ENCODE results near the gene CDH24. TPM values are rescaled to one million over a fixed set of nuclear protein-coding genes. Genes with fewer than 3 reads are reported as not detected.
A peak's percentile ranks its signal among the peaks of the same experiment; 100 is the strongest.

Gene CDH24
- total and polyA plus RNA-seq, 2 of the 13 experiments (the other 11 are each of a cell fraction or from before 2014, with no cell fraction given), result 0.69 to 0.99 TPM

GRCh38 chr14:23040100-23040499 is 17.2 kb downstream of the CDH24 start:
- no peak overlapping the region for H2AFZ ChIP-seq (ENCODE audit: low read length)
- no peak overlapping the region for H3K4me2 ChIP-seq (ENCODE audit: low read depth, low read length)
- H3K36me3 ChIP-seq (replicated peaks in 1 of 2; ENCODE audit: control insufficient read depth in 1 of 2, insufficient read depth in 2 of 2, low read length in 2 of 2), result no peaks in the 10 kb centered on the region
- ChIA-PET CTCF (ENCODE audit: low intra/inter-chr PET ratio, low total read pairs) (interaction anchor here (1.0 kb wide), 1 partner anchor 20 kb away, joined by 3 read pairs; no protein-coding TSS in a partner anchor), POLR2A (interaction anchor here (0.7 to 3.3 kb wide), 9 partner anchors 11 to 63 kb away, joined by 3 to 26 read pairs (median 4); partner anchors contain the start of gene AJUBA)
- no TSS peak for BruUV-seq (replicated peaks)
- intact Hi-C loops (cut with micrococcal nuclease; ENCODE audit: unreplicated experiment), result no loop called here
- FAIRE-seq (peak; percentile 73), ATAC-seq (peak; percentile 48), DNase-seq (ENCODE audit: low spot score) (peak; percentile 68)
- H4K20me1 ChIP-seq (ENCODE audit: insufficient read depth, low read length), result no peaks in the 10 kb centered on the region
- no peak overlapping the region for H3K4me3 ChIP-seq (replicated peaks in 1 of 3; ENCODE audit: insufficient read depth in 1 of 3, low read depth in 2 of 3, low read length in 3 of 3)
- no peak overlapping the region for H3K27ac ChIP-seq (ENCODE audit: extremely low read length, insufficient read depth, low read length)
- peaks cover 16 to 33% of the 10 kb centered on the region in 2 experiments for H3K27me3 ChIP-seq (ENCODE audit: control insufficient read depth in 1 of 2, insufficient read depth in 2 of 2, low read length in 2 of 2)
- in situ Hi-C loops (cut with HindIII; ENCODE audit: extremely low pct_ligation_motif_present, low pct_unique_long_range_greater_than_20kb), result no loop called here
- no peak overlapping the region for H3K9ac ChIP-seq (ENCODE audit: insufficient read depth, low read depth, low read length)
- no peaks in the 10 kb centered on the region for H3K79me2 ChIP-seq (ENCODE audit: insufficient read depth, low read length)
- peaks cover 18% of the 10 kb centered on the region for H3K4me1 ChIP-seq (ENCODE audit: insufficient read depth, low read length)
- no peaks in the 10 kb centered on the region for H3K9me3 ChIP-seq (ENCODE audit: low read length)
- WGBS (ENCODE audit: low lambda C conversion rate), result 40% methylated on average over 4 of the region's 4 CpGs
- TF ChIP-seq, protein P1, sequence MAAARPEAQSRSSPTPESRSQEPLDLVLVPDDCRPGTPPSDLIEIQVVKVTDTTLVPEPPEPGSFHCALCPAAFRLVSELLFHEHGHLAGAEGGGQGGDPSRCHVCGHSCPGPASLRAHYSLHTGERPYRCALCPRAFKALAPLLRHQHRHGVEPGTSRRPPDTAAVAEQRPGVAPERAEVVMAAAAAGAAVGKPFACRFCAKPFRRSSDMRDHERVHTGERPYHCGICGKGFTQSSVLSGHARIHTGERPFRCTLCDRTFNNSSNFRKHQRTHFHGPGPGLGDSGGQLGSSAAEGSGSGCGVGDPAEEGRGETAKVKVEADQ (CRISPR knock-in tag; IDR thresholded peaks at IDR 0.05; ENCODE audit: borderline replicate concordance), result no peak
- TF ChIP-seq ZNF354B (CRISPR knock-in tag; IDR thresholded peaks at IDR 0.05), result no peak
- no peak for TF ChIP-seq ZNF615 (CRISPR knock-in tag; IDR thresholded peaks at IDR 0.05; ENCODE audit: borderline replicate concordance)
- TF ChIP-seq ZMYM4 (CRISPR knock-in tag; IDR thresholded peaks at IDR 0.05), result no peak
- TF ChIP-seq GLMP (CRISPR knock-in tag; IDR thresholded peaks at IDR 0.05; ENCODE audit: borderline replicate concordance), result peak; percentile 53; the same call in 1 of the 2 replicates
- TF ChIP-seq ZNF558 (CRISPR knock-in tag; IDR thresholded peaks at IDR 0.05; ENCODE audit: borderline replicate concordance), result 0 out of 2 replicates have a peak, but pooled peaks have one; percentile 42
- TF ChIP-seq ZNF138 (CRISPR knock-in tag; IDR thresholded peaks at IDR 0.05; ENCODE audit: low read depth), result no peak
- TF ChIP-seq, protein P2, sequence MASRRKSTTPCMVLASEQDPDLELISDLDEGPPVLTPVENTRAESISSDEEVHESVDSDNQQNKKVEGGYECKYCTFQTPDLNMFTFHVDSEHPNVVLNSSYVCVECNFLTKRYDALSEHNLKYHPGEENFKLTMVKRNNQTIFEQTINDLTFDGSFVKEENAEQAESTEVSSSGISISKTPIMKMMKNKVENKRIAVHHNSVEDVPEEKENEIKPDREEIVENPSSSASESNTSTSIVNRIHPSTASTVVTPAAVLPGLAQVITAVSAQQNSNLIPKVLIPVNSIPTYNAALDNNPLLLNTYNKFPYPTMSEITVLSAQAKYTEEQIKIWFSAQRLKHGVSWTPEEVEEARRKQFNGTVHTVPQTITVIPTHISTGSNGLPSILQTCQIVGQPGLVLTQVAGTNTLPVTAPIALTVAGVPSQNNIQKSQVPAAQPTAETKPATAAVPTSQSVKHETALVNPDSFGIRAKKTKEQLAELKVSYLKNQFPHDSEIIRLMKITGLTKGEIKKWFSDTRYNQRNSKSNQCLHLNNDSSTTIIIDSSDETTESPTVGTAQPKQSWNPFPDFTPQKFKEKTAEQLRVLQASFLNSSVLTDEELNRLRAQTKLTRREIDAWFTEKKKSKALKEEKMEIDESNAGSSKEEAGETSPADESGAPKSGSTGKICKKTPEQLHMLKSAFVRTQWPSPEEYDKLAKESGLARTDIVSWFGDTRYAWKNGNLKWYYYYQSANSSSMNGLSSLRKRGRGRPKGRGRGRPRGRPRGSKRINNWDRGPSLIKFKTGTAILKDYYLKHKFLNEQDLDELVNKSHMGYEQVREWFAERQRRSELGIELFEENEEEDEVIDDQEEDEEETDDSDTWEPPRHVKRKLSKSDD (CRISPR knock-in tag; IDR thresholded peaks at IDR 0.05; ENCODE audit: low read depth), result no peak
- no peak for TF ChIP-seq BCL3 (CRISPR knock-in tag; IDR thresholded peaks at IDR 0.05)
- peak; percentile 3 for TF ChIP-seq IKZF4 (CRISPR knock-in tag; IDR thresholded peaks at IDR 0.05; ENCODE audit: borderline replicate concordance, low read depth, not compliant biosample characterization)
- TF ChIP-seq ZKSCAN1 (IDR thresholded peaks at IDR 0.05; ENCODE audit: low read length), result no peak
- TF ChIP-seq, protein P3, sequence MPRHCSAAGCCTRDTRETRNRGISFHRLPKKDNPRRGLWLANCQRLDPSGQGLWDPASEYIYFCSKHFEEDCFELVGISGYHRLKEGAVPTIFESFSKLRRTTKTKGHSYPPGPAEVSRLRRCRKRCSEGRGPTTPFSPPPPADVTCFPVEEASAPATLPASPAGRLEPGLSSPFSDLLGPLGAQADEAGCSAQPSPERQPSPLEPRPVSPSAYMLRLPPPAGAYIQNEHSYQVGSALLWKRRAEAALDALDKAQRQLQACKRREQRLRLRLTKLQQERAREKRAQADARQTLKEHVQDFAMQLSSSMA (CRISPR knock-in tag; IDR thresholded peaks at IDR 0.05), result no peak
- no peak for TF ChIP-seq FOSL1 (CRISPR knock-in tag; IDR thresholded peaks at IDR 0.05; ENCODE audit: borderline replicate concordance)
- 0 out of 2 replicates have a peak, but pooled peaks have one; percentile 3 for TF ChIP-seq ZFX (CRISPR knock-in tag; IDR thresholded peaks at IDR 0.05; ENCODE audit: low read depth)
- peak; percentile 33; the same call in 1 of the 2 replicates for TF ChIP-seq PHF21A (CRISPR knock-in tag; IDR thresholded peaks at IDR 0.05)
- 0 out of 2 replicates have a peak, but pooled peaks have one; percentile 52 for TF ChIP-seq RORA (CRISPR knock-in tag; IDR thresholded peaks at IDR 0.05)
- no peak for TF ChIP-seq JARID2 (CRISPR knock-in tag; IDR thresholded peaks at IDR 0.05; ENCODE audit: insufficient replicate concordance)
- no peak for TF ChIP-seq NFKB2 (CRISPR knock-in tag; IDR thresholded peaks at IDR 0.05; ENCODE audit: borderline replicate concordance)
